ENCODE data around the gene PPTC7.
A peak's percentile ranks its signal among the peaks of the same experiment; 100 is the strongest.
"Not testable (repeated sequence)": the region's sequence is repeated elsewhere in the genome, so short reads cannot be mapped to it uniquely, and the experiment has no call there.

The PPTC7 gene

GRCh38 chr12:110583137-110584059 is at the start of gene PPTC7:
TSS of gene PPTC7 (minus strand) at chr12:110583318. CDS start at chr12:110583031, 287 bp downstream.
- H3K9ac ChIP-seq (ENCODE audit: low read depth, low read length): peak within 1 kb of the TSS; percentile 82; the same call in 1 of the 2 replicates
- peak within 1 kb of the TSS; percentile 94 for H3K4me3 ChIP-seq (ENCODE audit: low read length)
- no peak within 1 kb of the TSS for H3K27ac ChIP-seq (ENCODE audit: low read length)
- 0 out of 2 replicates have a peak, but pooled peaks cover 6% of the 10 kb centered on the region for H3K4me1 ChIP-seq (ENCODE audit: insufficient read depth, low read length)
- no peaks in the 10 kb centered on the region; the same call in 1 of the 2 replicates for H3K27me3 ChIP-seq (ENCODE audit: insufficient read depth, low read length)
- no peaks in the 10 kb centered on the region for H3K36me3 ChIP-seq (ENCODE audit: insufficient read depth, low read depth, low read length)
- no peaks in the 10 kb centered on the region for H3K9me3 ChIP-seq (ENCODE audit: insufficient read depth, low read depth, low read length)

GRCh38 chr12:110627500-110628195 is 44.5 kb upstream of the PPTC7 start:
- Histone ChIP-seq H3K27me3 (ENCODE audit: insufficient read depth, low read length) (no peaks in the 10 kb centered on the region), H3K36me3 (ENCODE audit: insufficient read depth, low read depth, low read length) (no peaks in the 10 kb centered on the region; the same call in 1 of the 2 replicates), H3K27ac (ENCODE audit: low read length) (no peak overlapping the region), H3K4me3 (ENCODE audit: low read length) (no peak overlapping the region), H3K9ac (ENCODE audit: low read depth, low read length) (no peak overlapping the region), H3K9me3 (ENCODE audit: insufficient read depth, low read depth, low read length) (no peaks in the 10 kb centered on the region), H3K4me1 (ENCODE audit: insufficient read depth, low read length) (no peaks in the 10 kb centered on the region)

GRCh38 chr12:110622582-110622981 is 39.5 kb upstream of the PPTC7 start:
- H3K27ac ChIP-seq (ENCODE audit: low read length): no peak overlapping the region
- H3K36me3 ChIP-seq (ENCODE audit: insufficient read depth, low read depth, low read length): no peaks in the 10 kb centered on the region
- H3K27me3 ChIP-seq (ENCODE audit: insufficient read depth, low read length): no peaks in the 10 kb centered on the region
- H3K9me3 ChIP-seq (ENCODE audit: insufficient read depth, low read depth, low read length): no peaks in the 10 kb centered on the region
- no peak overlapping the region for H3K4me3 ChIP-seq (ENCODE audit: low read length)
- 0 out of 2 replicates have a peak, but pooled peaks cover 3% of the 10 kb centered on the region for H3K4me1 ChIP-seq (ENCODE audit: insufficient read depth, low read length)
- H3K9ac ChIP-seq (ENCODE audit: low read depth, low read length): no peak overlapping the region

GRCh38 chr12:110619534-110619953 is 36.4 kb upstream of the PPTC7 start:
- H3K4me1 ChIP-seq (ENCODE audit: insufficient read depth, low read length): peaks cover 5% of the 10 kb centered on the region; the same call in 1 of the 2 replicates
- H3K27ac ChIP-seq (ENCODE audit: low read length): no peak overlapping the region
- H3K4me3 ChIP-seq (ENCODE audit: low read length): no peak overlapping the region
- no peak overlapping the region for H3K9ac ChIP-seq (ENCODE audit: low read depth, low read length)
- H3K9me3 ChIP-seq (ENCODE audit: insufficient read depth, low read depth, low read length): no peaks in the 10 kb centered on the region
- no peaks in the 10 kb centered on the region for H3K36me3 ChIP-seq (ENCODE audit: insufficient read depth, low read depth, low read length)
- H3K27me3 ChIP-seq (ENCODE audit: insufficient read depth, low read length): no peaks in the 10 kb centered on the region

GRCh38 chr12:110616471-110617115 is 33.5 kb upstream of the PPTC7 start:
- peaks cover 6% of the 10 kb centered on the region; the same call in 1 of the 2 replicates for H3K4me1 ChIP-seq (ENCODE audit: insufficient read depth, low read length)
- H3K4me3 ChIP-seq (ENCODE audit: low read length): no peak overlapping the region
- no peaks in the 10 kb centered on the region for H3K27me3 ChIP-seq (ENCODE audit: insufficient read depth, low read length)
- no peaks in the 10 kb centered on the region for H3K9me3 ChIP-seq (ENCODE audit: insufficient read depth, low read depth, low read length)
- no peak overlapping the region for H3K9ac ChIP-seq (ENCODE audit: low read depth, low read length)
- no peaks in the 10 kb centered on the region for H3K36me3 ChIP-seq (ENCODE audit: insufficient read depth, low read depth, low read length)
- H3K27ac ChIP-seq (ENCODE audit: low read length): no peak overlapping the region

- no peak overlapping the region for H3K9ac ChIP-seq (ENCODE audit: low read depth, low read length)
- H3K9me3 ChIP-seq (ENCODE audit: insufficient read depth, low read depth, low read length): no peaks in the 10 kb centered on the region
- H3K27ac ChIP-seq (ENCODE audit: low read length): no peak overlapping the region
- peaks cover 6% of the 10 kb centered on the region; the same call in 1 of the 2 replicates for H3K4me1 ChIP-seq (ENCODE audit: insufficient read depth, low read length)
- H3K36me3 ChIP-seq (ENCODE audit: insufficient read depth, low read depth, low read length): no peaks in the 10 kb centered on the region
- H3K27me3 ChIP-seq (ENCODE audit: insufficient read depth, low read length): no peaks in the 10 kb centered on the region
- H3K4me3 ChIP-seq (ENCODE audit: low read length): no peak overlapping the region
Measured at GRCh38 chr12:110615171-110615570, 32.1 kb upstream of the PPTC7 start.

- H3K36me3 ChIP-seq (ENCODE audit: insufficient read depth, low read depth, low read length): no peaks in the 10 kb centered on the region
- H3K9ac ChIP-seq (ENCODE audit: low read depth, low read length): peak within 1 kb of the TSS; percentile 81; the same call in 1 of the 2 replicates
- H3K27ac ChIP-seq (ENCODE audit: low read length): no peak within 1 kb of the TSS
- no peaks in the 10 kb centered on the region for H3K27me3 ChIP-seq (ENCODE audit: insufficient read depth, low read length)
- peaks cover 3% of the 10 kb centered on the region; the same call in 1 of the 2 replicates for H3K4me1 ChIP-seq (ENCODE audit: insufficient read depth, low read length)
- no peaks in the 10 kb centered on the region for H3K9me3 ChIP-seq (ENCODE audit: insufficient read depth, low read depth, low read length)
- peak within 1 kb of the TSS; percentile 77 for H3K4me3 ChIP-seq (ENCODE audit: low read length)
Measured at GRCh38 chr12:110613771-110614684, 30.9 kb upstream of the PPTC7 start, which contains the start of gene TCTN1. TSS of gene TCTN1 (plus strand) at chr12:110614129. CDS start at chr12:110614183, 54 bp downstream.

- Histone ChIP-seq H3K27ac (ENCODE audit: low read length) (no peak overlapping the region), H3K4me3 (ENCODE audit: low read length) (peak overlapping the region; percentile 77)
Measured at GRCh38 chr12:110613071-110613770, 30.1 kb upstream of the PPTC7 start.

GRCh38 chr12:110606253-110606611 is 23.1 kb upstream of the PPTC7 start:
- H3K4me3 ChIP-seq (ENCODE audit: low read length): no peak overlapping the region
- H3K9ac ChIP-seq (ENCODE audit: low read depth, low read length): no peak overlapping the region
- H3K27me3 ChIP-seq (ENCODE audit: insufficient read depth, low read length): no peaks in the 10 kb centered on the region
- no peaks in the 10 kb centered on the region for H3K36me3 ChIP-seq (ENCODE audit: insufficient read depth, low read depth, low read length)
- no peak overlapping the region for H3K27ac ChIP-seq (ENCODE audit: low read length)
- no peaks in the 10 kb centered on the region for H3K9me3 ChIP-seq (ENCODE audit: insufficient read depth, low read depth, low read length)
- no peaks in the 10 kb centered on the region for H3K4me1 ChIP-seq (ENCODE audit: insufficient read depth, low read length)

More at GRCh38 chr12:110613071-110613770, 30.1 kb upstream of the PPTC7 start:
- H3K36me3 ChIP-seq (ENCODE audit: insufficient read depth, low read depth, low read length): no peaks in the 10 kb centered on the region
- no peaks in the 10 kb centered on the region for H3K9me3 ChIP-seq (ENCODE audit: insufficient read depth, low read depth, low read length)
- H3K4me1 ChIP-seq (ENCODE audit: insufficient read depth, low read length): peaks cover 3% of the 10 kb centered on the region; the same call in 1 of the 2 replicates
- H3K27me3 ChIP-seq (ENCODE audit: insufficient read depth, low read length): no peaks in the 10 kb centered on the region
- peak overlapping the region; percentile 81; the same call in 1 of the 2 replicates for H3K9ac ChIP-seq (ENCODE audit: low read depth, low read length)

- not testable (repeated sequence) for H3K9ac ChIP-seq (ENCODE audit: low read depth, low read length)
Measured at GRCh38 chr12:110602085-110602814, 19.1 kb upstream of the PPTC7 start.

More at GRCh38 chr12:110602085-110602814, 19.1 kb upstream of the PPTC7 start:
- not testable (repeated sequence) for H3K4me1 ChIP-seq (ENCODE audit: insufficient read depth, low read length); H3K4me3 ChIP-seq (ENCODE audit: low read length); H3K27ac ChIP-seq (ENCODE audit: low read length); H3K36me3 ChIP-seq (ENCODE audit: insufficient read depth, low read depth, low read length); H3K27me3 ChIP-seq (ENCODE audit: insufficient read depth, low read length); H3K9me3 ChIP-seq (ENCODE audit: insufficient read depth, low read depth, low read length)
